GM12878 (cell line): Measurements from ENCODE around the gene ZDHHC22. TPM values are rescaled to one million over a fixed set of nuclear protein-coding genes. Genes with fewer than 3 reads are reported as not detected.

ENCODE experiments used
- ATAC-seq: fragments of 200-7000 bp; cut with Tn5 transposase; 3 replicates; pipeline ENCODE4 v1.9.1; 2020; ENCODE audit warnings: mild to moderate bottlenecking, moderate library complexity
- BruUV-seq: library from RNA; stranded (reverse); fragments of 400-500 nt; replicated peaks from 2 replicates; lab custom pipeline; 2021; lab: Mats Ljungman, UMichigan
- CTCF ChIA-PET: fragments of 300-600 bp; sonication (Branson Sonifier 250); formaldehyde crosslinking; extraction: SDS; loops from one replicate; lab custom pipeline; 2021; ENCODE audit warnings: inconsistent platforms; lab: Yijun Ruan, JAX
- POLR2A ChIA-PET: fragments of 350-600 bp; formaldehyde crosslinking; extraction: SDS; loops from one replicate; lab custom pipeline; 2021; ENCODE audit warnings: inconsistent platforms; lab: Charles Lee
- RAD21 ChIA-PET: fragments of 300-600 bp; sonication (Branson Sonifier 250); formaldehyde crosslinking; loops from one replicate; lab custom pipeline; 2023; ENCODE audit warnings: antibody characterized with exemption; ENCODE audit not compliant: unreplicated experiment; lab: Charles Lee
- SMC1A ChIA-PET: fragments of 300-600 bp; sonication (Branson Sonifier 250); formaldehyde crosslinking; loops from one replicate; lab custom pipeline; 2023; ENCODE audit not compliant: unreplicated experiment, uncharacterized antibody; lab: Charles Lee
- DNase-seq: peaks from one replicate; pipeline ENCODE4 v3.0.0-alpha.2; 2011; ENCODE audit warnings: low read depth, low spot score
- FAIRE-seq: peaks from 3 replicates; lab custom pipeline; 2011; peaks lifted over from hg19 to GRCh38; lab: Jason Lieb, UNC
- H2AFZ ChIP-seq: 2 replicates; pipeline ENCODE4 v1.6.0; 2011; ENCODE audit warnings: low read depth, low read length, control low read depth; ENCODE audit not compliant: control insufficient read depth
- H3K27ac ChIP-seq: 2 replicates; pipeline ENCODE4 v1.5.1; 2011; ENCODE audit warnings: control low read depth; ENCODE audit not compliant: control insufficient read depth, insufficient read depth
- H3K27me3 ChIP-seq, 2 experiments: replicated peaks in 1 of 2; 2 replicates each; pipeline versions ENCODE4 v1.6.0 to v1.6.1; 2011; ENCODE audit warnings: low read length in 1 of 2; ENCODE audit not compliant: control insufficient read depth in 2 of 2, insufficient read depth in 2 of 2
- H3K36me3 ChIP-seq, 2 experiments: 2 replicates each; pipeline ENCODE4 v1.5.1; 2011; ENCODE audit warnings: low read length in 1 of 2; ENCODE audit not compliant: control insufficient read depth in 2 of 2, insufficient read depth in 2 of 2
- H3K4me1 ChIP-seq: 2 replicates; pipeline ENCODE4 v1.6.1; 2011; ENCODE audit warnings: mild to moderate bottlenecking, low read length, moderate library complexity, mixed read lengths; ENCODE audit not compliant: control insufficient read depth, insufficient read depth
- H3K4me2 ChIP-seq: 2 replicates; pipeline ENCODE4 v1.6.0; 2011; ENCODE audit warnings: control low read depth; ENCODE audit not compliant: control insufficient read depth, insufficient read depth
- H3K4me3 ChIP-seq: fragments of 200-600 bp; sonication (generic); 2 replicates; pipeline ENCODE4 v1.5.1; 2016
- H3K79me2 ChIP-seq: 2 replicates; pipeline ENCODE4 v1.6.0; 2011; ENCODE audit warnings: low read length; ENCODE audit not compliant: control insufficient read depth, insufficient read depth
- H3K9ac ChIP-seq: 2 replicates; pipeline ENCODE4 v1.8.0; 2011; ENCODE audit warnings: low read length, control low read depth, mixed read lengths; ENCODE audit not compliant: control insufficient read depth, insufficient read depth
- H3K9me3 ChIP-seq: replicated peaks from 3 replicates; pipeline ENCODE4 v1.5.1; 2011; ENCODE audit warnings: mild to moderate bottlenecking, low read length; ENCODE audit not compliant: control insufficient read depth, insufficient read depth
- H4K20me1 ChIP-seq: 2 replicates; pipeline ENCODE4 v1.6.0; 2011; ENCODE audit not compliant: control insufficient read depth, insufficient read depth
- NR2F1 ChIP-seq: fragments of 450-650 bp; conservative IDR thresholded peaks from 2 replicates; pipeline ENCODE4 v1.6.1; 2017; ENCODE audit warnings: mild to moderate bottlenecking
- RAD21 ChIP-seq: IDR thresholded peaks from 2 replicates; pipeline ENCODE4 v1.6.1; 2011; ENCODE audit warnings: mild to moderate bottlenecking, low read depth, low read length, moderate library complexity; ENCODE audit not compliant: insufficient read depth
- SMC3 ChIP-seq: IDR thresholded peaks from 2 replicates; pipeline ENCODE4 v1.6.1; 2011; ENCODE audit warnings: low read length, improper control_type of control experiment, borderline replicate concordance
- WGBS: methylation state at CpG from one replicate; pipeline ENCODE4 v1.1.6; 2016; ENCODE audit warnings: low lambda C conversion rate; ENCODE audit not compliant: insufficient replicate concordance, insufficient coverage; ENCODE audit errors: missing lambda C conversion rate; 5-methylcytosine and 5-hydroxymethylcytosine counted together
- in situ Hi-C: fragments of 300-500 bp; cut with MboI; formaldehyde crosslinking; loops from 9 replicates; pipeline ENCODE4 v1.14.3; 2018; ENCODE audit warnings: mixed read lengths
- intact Hi-C: fragments of 100-400 bp; cut with micrococcal nuclease; formaldehyde crosslinking; loops from one replicate; pipeline ENCODE4 v1.14.2; 2022; ENCODE audit not compliant: unreplicated experiment
- polyA plus RNA-seq, 11 experiments: library from polyadenylated mRNA; depleted of rRNA in 4 of 11; unstranded in 6 of 11; stranded (reverse) in 5 of 11; fragments of >200 nt; fragmentation: Nextera tagmentation in 4 of 11; fragmentation: Illumina TruSeq in 1 of 11; extraction: Ambion mirVana in 4 of 11; extraction: Trizol in 1 of 11; gene quantifications; 1 replicate in 1 of 11; 2 replicates in 10 of 11; pipeline versions ENCODE4 v1.2.1 to v1.2.3, GENCODE V29; 2011 to 2016; ENCODE audit warnings: inconsistent platforms in 2 of 11, missing spikeins in 2 of 11, low read depth in 1 of 11
- total RNA-seq, 4 experiments: library from RNA; depleted of rRNA in 3 of 4; stranded (reverse); fragments of >200 nt in 3 of 4; fragmentation: Illumina TruSeq in 1 of 4; extraction: Trizol in 1 of 4; gene quantifications; 2 replicates each; pipeline versions ENCODE4 v1.2.1 to v1.2.3, GENCODE V29; 2013 to 2021
- TF ChIP-seq, protein P1 (sequence below), 3 experiments: IDR thresholded peaks in 2 of 3; conservative IDR thresholded peaks in 1 of 3; 2 replicates each; pipeline ENCODE4 v1.5.1; 2011; ENCODE audit warnings: low read depth in 3 of 3, low read length in 3 of 3, mild to moderate bottlenecking in 3 of 3, control low read depth in 2 of 3, moderate library complexity in 2 of 3, inconsistent platforms in 1 of 3, mixed read lengths in 1 of 3; ENCODE audit not compliant: control insufficient read depth in 2 of 3, insufficient read depth in 1 of 3; ENCODE audit errors: extremely low read depth in 1 of 3

Gene ZDHHC22
- total and polyA plus RNA-seq, 10 of the 15 experiments (the other 5 are each of a cell fraction or from before 2014, with no cell fraction given) = 0.06 TPM; not detected in 9

DNA sequence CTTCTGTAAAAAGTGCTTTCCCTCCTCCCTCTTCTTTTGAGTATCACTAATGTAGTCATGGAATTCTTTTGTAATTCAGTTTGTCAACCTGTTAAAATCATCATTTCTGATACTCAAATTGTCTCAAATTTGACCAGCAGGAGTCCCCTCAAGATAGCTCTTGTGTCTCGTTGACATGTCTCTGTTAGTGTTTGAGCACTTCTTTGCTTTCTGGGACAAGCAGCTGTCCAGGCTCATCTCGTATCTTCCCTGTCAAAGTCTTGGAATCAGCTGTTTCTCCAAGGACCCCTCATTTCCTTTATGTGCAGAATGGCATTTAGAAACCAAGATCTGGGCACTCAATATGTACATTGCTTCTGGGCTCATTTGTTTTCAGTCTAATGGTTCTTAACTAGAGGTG, 32.8 kb downstream of the ZDHHC22 start:
- ChIA-PET RAD21 (interaction anchor here (3.4 kb wide), 1 partner anchor 15 kb away, joined by 17 read pairs; no protein-coding TSS in a partner anchor), CTCF (interaction anchor here (0.7 to 21.9 kb wide), 9 partner anchors 8 to 340 kb away, joined by 3 to 445 read pairs (median 3); partner anchors contain the start of gene CIPC), SMC1A (interaction anchor here (0.7 to 21.4 kb wide), 3 partner anchors 10 to 38 kb away, joined by 3 to 428 read pairs (median 3); no protein-coding TSS in a partner anchor), POLR2A (no interaction called here)
- peaks cover 5 to 28% of the 10 kb centered on the region in 2 experiments for H3K36me3 ChIP-seq
- FAIRE-seq (no peak), ATAC-seq (no peak), DNase-seq (no peak)
- no peaks in the 10 kb centered on the region for H3K27me3 ChIP-seq
- H3K4me2 ChIP-seq = no peak overlapping the region
- in situ Hi-C loops = no loop called here
- peaks cover 2% of the 10 kb centered on the region for H3K79me2 ChIP-seq
- no peaks in the 10 kb centered on the region for H4K20me1 ChIP-seq
- H3K9ac ChIP-seq = no peak overlapping the region
- H3K9me3 ChIP-seq = no peaks in the 10 kb centered on the region
- H2AFZ ChIP-seq = no peak overlapping the region
- BruUV-seq = no TSS peak
- H3K4me1 ChIP-seq = no peaks in the 10 kb centered on the region
- no peak overlapping the region for H3K27ac ChIP-seq
- WGBS = 89% methylated on average over 2 of the region's 2 CpGs
- no peak overlapping the region for H3K4me3 ChIP-seq
- intact Hi-C loops = no loop called here
- TF ChIP-seq, protein P1, sequence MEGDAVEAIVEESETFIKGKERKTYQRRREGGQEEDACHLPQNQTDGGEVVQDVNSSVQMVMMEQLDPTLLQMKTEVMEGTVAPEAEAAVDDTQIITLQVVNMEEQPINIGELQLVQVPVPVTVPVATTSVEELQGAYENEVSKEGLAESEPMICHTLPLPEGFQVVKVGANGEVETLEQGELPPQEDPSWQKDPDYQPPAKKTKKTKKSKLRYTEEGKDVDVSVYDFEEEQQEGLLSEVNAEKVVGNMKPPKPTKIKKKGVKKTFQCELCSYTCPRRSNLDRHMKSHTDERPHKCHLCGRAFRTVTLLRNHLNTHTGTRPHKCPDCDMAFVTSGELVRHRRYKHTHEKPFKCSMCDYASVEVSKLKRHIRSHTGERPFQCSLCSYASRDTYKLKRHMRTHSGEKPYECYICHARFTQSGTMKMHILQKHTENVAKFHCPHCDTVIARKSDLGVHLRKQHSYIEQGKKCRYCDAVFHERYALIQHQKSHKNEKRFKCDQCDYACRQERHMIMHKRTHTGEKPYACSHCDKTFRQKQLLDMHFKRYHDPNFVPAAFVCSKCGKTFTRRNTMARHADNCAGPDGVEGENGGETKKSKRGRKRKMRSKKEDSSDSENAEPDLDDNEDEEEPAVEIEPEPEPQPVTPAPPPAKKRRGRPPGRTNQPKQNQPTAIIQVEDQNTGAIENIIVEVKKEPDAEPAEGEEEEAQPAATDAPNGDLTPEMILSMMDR (IDR thresholded peaks at IDR 0.05 in 2 of 3, conservative IDR thresholded peaks at IDR 0.05 in 1 of 3; ENCODE audit: control insufficient read depth in 2 of 3, extremely low read depth in 1 of 3, insufficient read depth in 1 of 3, low read depth in 3 of 3, low read length in 3 of 3) = peak; percentile 9 to 33 (median 17); a peak in 3 of 6 replicates
- peak; percentile 58 for TF ChIP-seq RAD21
- TF ChIP-seq NR2F1 = no peak
- peak; percentile 30; the same call in 1 of the 2 replicates for TF ChIP-seq SMC3
